ENCODE data around the gene EIF4E.
A peak's percentile ranks its signal among the peaks of the same experiment; 100 is the strongest.
"Not testable (repeated sequence)": the region's sequence is repeated elsewhere in the genome, so short reads cannot be mapped to it uniquely, and the experiment has no call there.

EIF4E gene

GRCh38 chr4:98928505-98929340 lies at the start of gene EIF4E:
Gene EIF4E, minus strand, starts transcription at chr4:98929133. Its CDS starts 21 bp downstream, at chr4:98929112.
- peak; percentile 99 for DNase-seq (ENCODE audit: low spot score)

DNA sequence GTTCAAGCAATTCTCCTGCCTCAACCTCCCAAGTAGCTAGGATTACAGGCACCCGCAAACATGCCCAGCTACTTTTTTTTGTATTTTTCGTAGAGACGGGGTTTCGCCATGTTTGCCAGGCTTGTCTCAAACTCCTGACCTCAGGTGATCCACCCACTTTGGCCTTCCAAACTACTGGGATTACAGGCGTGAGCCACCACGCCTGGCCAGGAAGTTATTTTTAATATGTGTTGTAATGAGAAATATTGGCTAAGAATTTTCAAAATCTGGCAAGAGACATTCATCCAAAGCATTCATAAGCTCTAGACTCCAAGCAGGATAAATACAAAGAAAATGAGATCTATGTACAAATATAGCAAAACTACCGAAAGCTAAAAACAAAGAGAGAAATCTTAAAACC lies 48.6 kb upstream of the EIF4E start:
- DNase-seq (ENCODE audit: low spot score) = no peak

GRCh38 chr4:98976716-98977115 lies 47.8 kb upstream of the EIF4E start:
- DNase-seq (ENCODE audit: low spot score) = no peak

DNA sequence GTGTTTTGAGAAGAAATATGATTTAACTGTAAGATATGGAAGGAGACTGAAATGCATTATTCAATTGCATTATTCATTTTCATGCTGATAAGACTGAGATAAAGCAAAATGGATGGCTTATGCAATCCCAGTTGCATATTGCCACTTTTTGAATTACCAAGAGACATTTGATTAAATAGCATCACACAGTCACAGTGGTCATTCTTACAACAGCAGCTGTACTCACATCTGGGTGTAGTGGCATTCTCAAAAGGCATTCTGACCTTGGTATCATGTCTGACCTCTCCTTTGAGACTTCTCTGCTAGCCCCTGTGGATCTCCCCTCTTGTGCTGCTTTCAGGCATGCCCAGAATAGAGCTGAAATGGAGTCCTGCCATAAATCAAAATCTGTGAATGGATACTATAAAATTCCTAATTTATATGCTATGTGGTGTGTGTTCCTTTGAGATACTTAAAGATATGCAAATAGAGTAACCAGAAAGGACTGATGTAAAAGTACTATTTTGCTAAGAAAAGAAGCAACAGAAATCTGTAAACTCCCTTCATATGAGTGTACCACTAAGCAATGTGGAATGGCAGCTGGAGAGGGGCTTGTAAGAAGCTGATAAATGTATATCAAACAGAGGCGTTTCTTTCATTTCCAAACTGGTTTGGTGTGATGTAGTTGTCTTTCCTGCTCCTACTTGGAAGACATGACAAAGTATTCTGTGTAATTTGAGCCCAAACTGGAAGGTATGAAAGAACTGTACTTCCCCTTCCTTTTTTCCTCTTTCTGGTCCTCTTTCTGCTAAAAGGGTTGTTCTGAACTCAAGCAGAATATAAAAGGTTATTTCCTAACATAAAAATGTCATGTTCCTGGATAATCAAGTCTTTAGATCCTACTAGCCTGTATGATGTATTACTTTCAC lies 41.2 kb upstream of the EIF4E start:
- DNase-seq (ENCODE audit: low spot score) = no peak

DNA sequence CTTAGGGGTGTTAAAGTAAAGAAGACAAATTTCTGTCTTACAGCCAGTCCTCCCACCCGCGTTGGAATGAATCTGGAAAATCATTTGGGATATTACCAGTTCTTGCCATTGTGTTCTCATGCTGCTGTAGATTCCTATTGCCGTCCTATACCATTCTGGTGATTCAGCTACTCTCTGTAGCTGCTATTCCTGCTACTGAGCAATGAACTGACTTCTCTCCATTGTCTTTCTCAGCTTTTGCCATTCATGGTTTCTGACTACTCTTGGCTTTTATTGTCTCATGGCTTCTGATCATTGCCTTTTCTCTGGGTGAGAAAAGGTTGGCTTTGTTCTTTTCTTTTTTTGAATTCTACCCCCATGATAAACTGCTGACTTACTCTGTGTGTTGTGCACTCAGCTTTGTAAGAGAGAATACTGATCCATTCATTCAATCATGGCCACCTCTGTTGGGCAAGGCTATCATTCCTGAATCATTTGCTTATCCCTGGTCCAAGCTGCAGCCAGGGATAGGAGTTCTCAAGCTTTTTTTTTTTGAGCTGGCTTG lies 38.9 kb upstream of the EIF4E start:
- no peak for DNase-seq (ENCODE audit: low spot score)

DNA sequence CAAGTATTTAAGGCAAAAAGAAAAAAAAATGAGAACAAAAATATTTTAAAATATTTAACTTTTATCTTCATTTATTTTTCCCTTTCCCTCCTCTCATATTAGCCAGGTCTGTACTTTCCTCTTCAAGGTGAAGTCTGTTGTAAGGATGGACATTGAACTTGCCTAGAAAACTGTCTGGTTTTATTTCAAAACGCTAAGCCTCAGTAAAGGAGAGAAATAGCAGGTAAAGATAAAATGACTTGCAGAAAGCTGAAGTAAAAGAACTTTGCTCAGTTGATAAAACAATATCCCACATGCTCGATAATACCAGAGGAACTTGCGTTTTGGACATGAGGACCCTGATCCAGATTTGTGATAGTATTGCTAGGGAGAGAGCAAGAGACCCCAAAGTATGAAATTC lies 38.0 kb upstream of the EIF4E start:
- DNase-seq (ENCODE audit: low spot score) = no peak

GRCh38 chr4:98963538-98964433 lies 34.9 kb upstream of the EIF4E start:
- no peak for DNase-seq (ENCODE audit: low spot score)

DNA sequence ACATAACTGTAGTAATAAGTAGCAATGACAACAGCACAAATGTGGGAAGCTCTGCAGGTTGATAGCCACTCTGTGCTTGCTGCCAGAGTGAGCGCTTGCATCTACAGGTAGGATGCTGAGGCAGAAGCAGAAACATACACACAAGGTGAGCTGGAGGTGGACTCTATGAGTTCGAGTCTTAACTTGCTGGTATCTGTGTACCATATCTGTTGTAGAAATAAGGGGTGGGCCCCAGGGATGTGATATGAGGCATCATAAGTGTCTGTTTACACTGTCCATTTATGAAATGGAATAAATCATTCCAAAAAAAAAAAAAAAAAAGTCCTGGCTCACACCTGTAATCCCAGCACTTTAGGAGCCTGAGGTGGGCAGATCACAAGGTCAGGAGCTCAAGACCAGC lies 32.8 kb upstream of the EIF4E start:
- no peak for DNase-seq (ENCODE audit: low spot score)

DNA sequence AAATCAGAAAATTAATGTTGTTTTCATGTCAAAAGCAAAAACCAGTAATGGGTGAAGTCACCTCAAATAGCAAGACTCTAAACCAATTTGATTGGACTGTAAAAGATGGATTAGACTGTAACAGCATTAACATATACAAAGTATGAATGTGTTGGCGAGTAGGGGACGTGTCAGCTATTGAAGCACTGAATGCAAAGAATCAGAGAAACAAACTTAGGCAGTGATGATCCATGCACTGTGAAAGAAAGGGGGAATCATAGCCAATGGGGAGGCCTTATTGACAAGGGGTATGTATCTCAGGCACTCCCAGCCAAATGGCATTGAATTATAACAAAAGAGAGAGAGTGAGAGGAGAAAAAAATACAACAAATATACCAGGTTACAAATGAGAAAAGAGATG lies 30.5 kb upstream of the EIF4E start:
- DNase-seq (ENCODE audit: low spot score) = no peak

GRCh38 chr4:98958065-98958464 lies 29.1 kb upstream of the EIF4E start:
- no peak for DNase-seq (ENCODE audit: low spot score)

- DNase-seq (ENCODE audit: low spot score) = no peak
Observed at GRCh38 chr4:98955229-98955628, 26.3 kb upstream of the EIF4E start.

DNA sequence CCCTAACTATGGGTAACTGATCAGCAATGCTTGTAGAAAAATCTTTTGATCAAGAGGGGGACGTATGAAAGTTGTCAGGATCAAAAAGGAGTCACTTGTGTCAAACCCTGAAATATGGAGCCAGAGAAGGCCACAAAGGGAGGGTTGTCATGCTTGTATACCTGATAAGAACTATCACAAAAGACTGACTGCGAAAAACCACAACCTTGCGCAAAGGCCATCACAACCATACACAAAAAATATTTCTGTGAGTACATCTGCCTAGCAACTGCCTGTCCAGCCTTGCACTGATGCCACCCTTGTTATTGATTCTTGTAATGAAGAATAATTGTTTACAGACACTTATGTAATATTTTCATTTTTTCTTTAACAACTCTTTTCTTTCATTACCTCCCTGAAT lies 22.8 kb upstream of the EIF4E start:
- DNase-seq (ENCODE audit: low spot score) = no peak

GRCh38 chr4:98950925-98951324 lies 22.0 kb upstream of the EIF4E start:
- no peak for DNase-seq (ENCODE audit: low spot score)

DNA sequence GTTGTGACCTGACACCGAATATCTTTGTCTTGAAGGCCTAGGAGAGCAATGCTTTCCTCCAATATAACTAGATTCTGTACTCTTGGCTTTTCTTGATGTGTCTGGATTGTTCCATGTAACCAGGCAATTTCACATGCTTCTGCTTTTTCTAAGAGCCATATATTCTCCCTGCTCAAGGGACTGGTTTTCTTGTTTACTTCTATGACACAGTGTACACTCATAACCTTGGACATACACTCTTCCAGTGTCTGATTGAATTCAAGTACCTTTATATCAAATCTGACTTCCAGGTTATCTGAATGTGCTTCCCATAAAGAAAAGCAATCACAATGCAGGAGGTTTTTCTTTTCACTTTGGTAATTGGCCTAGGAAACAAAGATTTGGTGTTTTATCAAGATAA lies 17.4 kb upstream of the EIF4E start:
- no peak for DNase-seq (ENCODE audit: low spot score)

- no peak for DNase-seq (ENCODE audit: low spot score)
Observed at GRCh38 chr4:98945297-98945850, 16.4 kb upstream of the EIF4E start.

DNA sequence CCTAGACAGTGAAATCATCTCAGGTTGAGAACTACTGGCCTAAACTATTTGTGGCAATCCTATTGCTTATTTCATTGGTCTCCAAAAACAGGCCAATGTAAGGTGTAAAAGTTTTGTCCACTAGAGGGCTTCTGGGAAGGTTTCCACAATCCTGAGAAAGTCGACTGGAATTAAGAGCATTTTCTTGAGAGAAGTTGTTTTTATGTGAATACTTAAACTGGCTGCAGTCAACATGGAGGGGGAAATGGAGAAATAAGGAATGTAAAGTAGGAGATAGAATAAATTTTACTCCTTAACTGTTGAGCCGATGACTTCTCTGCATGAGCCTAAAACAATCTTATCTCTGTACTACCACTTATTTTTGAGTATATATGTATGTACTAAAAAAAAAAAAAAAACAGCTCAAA lies 11.0 kb upstream of the EIF4E start:
- peak; percentile 40 for DNase-seq (ENCODE audit: low spot score)

DNA sequence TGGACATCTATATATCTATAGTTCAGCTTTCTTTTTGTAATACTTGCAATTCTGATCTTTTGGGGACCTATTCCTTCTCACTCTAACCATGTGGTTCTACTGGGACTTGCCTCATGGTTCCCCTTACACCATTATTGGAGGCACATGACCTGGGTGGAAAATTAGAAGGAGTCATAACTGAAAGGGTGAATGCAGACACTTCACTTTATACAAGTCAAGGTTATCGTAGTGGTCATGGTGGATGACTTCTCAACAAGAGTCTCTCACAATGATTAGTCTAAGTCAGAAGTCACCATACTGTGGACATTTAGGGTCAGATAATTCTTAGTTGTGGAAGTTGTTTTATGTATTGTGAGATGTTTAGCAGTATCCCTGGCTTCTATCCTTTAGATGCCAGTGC lies 10.5 kb upstream of the EIF4E start:
- DNase-seq (ENCODE audit: low spot score) = no peak

- DNase-seq (ENCODE audit: low spot score) = no peak
Observed at GRCh38 chr4:98937986-98938720, 9.2 kb upstream of the EIF4E start.

GRCh38 chr4:98935633-98936032 lies 6.7 kb upstream of the EIF4E start:
- DNase-seq (ENCODE audit: low spot score) = no peak

- not testable (repeated sequence) for DNase-seq (ENCODE audit: low spot score)
Observed at GRCh38 chr4:98934851-98935250, 5.9 kb upstream of the EIF4E start.

GRCh38 chr4:98932539-98932938 lies 3.6 kb upstream of the EIF4E start:
- peak; percentile 12 for DNase-seq (ENCODE audit: low spot score)
